Endothelial cell of umbilical vein (primary cell): ENCODE measurements around the gene MYH14. TPM values are rescaled to one million over a fixed set of nuclear protein-coding genes. Genes with fewer than 3 reads are reported as not detected.

ENCODE experiments used
- BruUV-seq: library from RNA; stranded (reverse); fragments of 400-500 nt; replicated peaks from 2 replicates; lab custom pipeline; 2021; lab: Mats Ljungman, UMichigan
- CTCF ChIA-PET: fragments of 300-600, 350-600 bp; sonication (Branson Sonifier 250); formaldehyde crosslinking; loops from one replicate; lab custom pipeline; 2021; ENCODE audit warnings: antibody characterized with exemption, inconsistent platforms; lab: Charles Lee
- POLR2A ChIA-PET: fragments of 300-600, 350-600 bp; sonication (Branson Sonifier 250); formaldehyde crosslinking; loops from one replicate; lab custom pipeline; 2021; ENCODE audit warnings: antibody characterized with exemption, inconsistent platforms; lab: Charles Lee
- DNase-seq: peaks from one replicate; pipeline ENCODE4 v3.0.0-alpha.2; 2011; ENCODE audit warnings: low read depth, low spot score
- FAIRE-seq: peaks from 2 replicates; lab custom pipeline; 2011; peaks lifted over from hg19 to GRCh38; lab: Jason Lieb, UNC
- H2AFZ ChIP-seq: 2 replicates; pipeline ENCODE4 v1.6.0; 2012; ENCODE audit warnings: low read depth, low read length, control low read depth, inconsistent platforms
- H3K27ac ChIP-seq: 2 replicates; pipeline ENCODE4 v1.5.1; 2011; ENCODE audit warnings: low read depth, mild to moderate bottlenecking, control low read depth, low read length, moderate library complexity; ENCODE audit not compliant: insufficient read depth
- H3K27me3 ChIP-seq, 2 experiments: 2 replicates each; pipeline versions ENCODE4 v1.6.0 to v1.6.1; 2011; ENCODE audit warnings: low read length in 2 of 2, mixed read lengths in 1 of 2; ENCODE audit not compliant: control insufficient read depth in 2 of 2, insufficient read depth in 2 of 2
- H3K36me3 ChIP-seq, 2 experiments: 2 replicates in 1 of 2; 3 replicates in 1 of 2; pipeline ENCODE4 v1.5.1; 2011; ENCODE audit warnings: low read length in 2 of 2, mild to moderate bottlenecking in 1 of 2, moderate library complexity in 1 of 2; ENCODE audit not compliant: control insufficient read depth in 2 of 2, insufficient read depth in 2 of 2; ENCODE audit errors: extremely low read depth in 1 of 2
- H3K4me1 ChIP-seq: 3 replicates; pipeline ENCODE4 v1.5.1; 2011; ENCODE audit warnings: mild to moderate bottlenecking, low read length; ENCODE audit not compliant: control insufficient read depth, insufficient read depth; ENCODE audit errors: extremely low read depth
- H3K4me2 ChIP-seq: 2 replicates; pipeline ENCODE4 v1.6.1; 2011; ENCODE audit warnings: low read length, control low read depth, mixed read lengths; ENCODE audit not compliant: insufficient read depth
- H3K4me3 ChIP-seq, 3 experiments: fragments of 200-600 bp in 1 of 3; sonication (generic), shearing (Covaris generic) in 1 of 3; replicated peaks in 1 of 3; 2 replicates each; pipeline ENCODE4 v1.5.1; 2011 to 2016; ENCODE audit warnings: control low read depth in 3 of 3, low read length in 3 of 3, mild to moderate bottlenecking in 2 of 3, inconsistent platforms in 1 of 3, low read depth in 1 of 3, moderate library complexity in 1 of 3; ENCODE audit not compliant: insufficient read depth in 1 of 3
- H3K79me2 ChIP-seq: 2 replicates; pipeline ENCODE4 v1.6.0; 2012; ENCODE audit warnings: low read length, inconsistent platforms; ENCODE audit not compliant: control insufficient read depth, insufficient read depth
- H3K9ac ChIP-seq: replicated peaks from 2 replicates; pipeline ENCODE3; 2011; ENCODE audit warnings: low read length, control low read depth; ENCODE audit not compliant: insufficient read depth; ENCODE audit errors: extremely low read depth
- H3K9me1 ChIP-seq: replicated peaks from 3 replicates; pipeline ENCODE4 v1.6.0; 2011; ENCODE audit warnings: mild to moderate bottlenecking, low read length; ENCODE audit not compliant: control insufficient read depth, insufficient read depth; ENCODE audit errors: extremely low read depth
- H3K9me3 ChIP-seq: replicated peaks from 2 replicates; pipeline ENCODE4 v1.5.1; 2012; ENCODE audit warnings: low read length, inconsistent platforms; ENCODE audit not compliant: control insufficient read depth, insufficient read depth
- H4K20me1 ChIP-seq: replicated peaks from 2 replicates; pipeline ENCODE3; 2011; ENCODE audit warnings: mild to moderate bottlenecking, low read length; ENCODE audit not compliant: control insufficient read depth, insufficient read depth; ENCODE audit errors: extremely low read depth
- JUN ChIP-seq: IDR thresholded peaks from 2 replicates; pipeline ENCODE4 v1.6.1; 2011; ENCODE audit warnings: borderline replicate concordance, low read depth; ENCODE audit not compliant: insufficient read length, insufficient read depth
- MAX ChIP-seq: IDR thresholded peaks from 2 replicates; pipeline ENCODE4 v1.6.1; 2011; ENCODE audit not compliant: insufficient read depth, insufficient read length
- POLR2A ChIP-seq: IDR thresholded peaks from 2 replicates; pipeline ENCODE4 v1.6.1; 2012; ENCODE audit warnings: low read depth, mild to moderate bottlenecking, control low read depth, low read length
- POLR2AphosphoS5 ChIP-seq: IDR thresholded peaks from 2 replicates; pipeline ENCODE4 v1.6.1; 2012; ENCODE audit warnings: low read depth, mild to moderate bottlenecking, control low read depth, low read length, moderate library complexity; ENCODE audit not compliant: insufficient read depth
- dilution Hi-C: fragments of 300-500 bp; cut with MboI; formaldehyde crosslinking; loops from one replicate; pipeline ENCODE4 v1.15.0; 2019; ENCODE audit warnings: low sequenced_read_pairs; ENCODE audit not compliant: extremely low pct_ligation_motif_present
- intact Hi-C: fragments of 100-400 bp; cut with micrococcal nuclease; formaldehyde crosslinking; loops from one replicate; pipeline ENCODE4 v1.10.0; 2022
- polyA plus RNA-seq, 4 experiments: library from polyadenylated mRNA; depleted of rRNA in 3 of 4; stranded (reverse) in 3 of 4; unstranded in 1 of 4; fragments of >200 nt; gene quantifications; 2 replicates each; pipeline versions ENCODE4 v1.2.1 to v1.2.3, GENCODE V29; 2011 to 2012; ENCODE audit warnings: missing spikeins in 1 of 4
- total RNA-seq: library from RNA; stranded (reverse); gene quantifications from 2 replicates; pipeline ENCODE4 v1.2.3, GENCODE V29; 2021
- TF ChIP-seq, protein P1 (sequence below), 2 donors: IDR thresholded peaks; 1 replicate in 1 of 2; 2 replicates in 1 of 2; pipeline ENCODE4 v1.5.1; 2011; ENCODE audit warnings: low read length in 2 of 2, mild to moderate bottlenecking in 2 of 2, moderate library complexity in 2 of 2, control low read depth in 1 of 2, inconsistent platforms in 1 of 2, low read depth in 1 of 2; ENCODE audit not compliant: insufficient read depth in 1 of 2; ENCODE audit errors: extremely low read depth in 1 of 2

Gene MYH14
- total and polyA plus RNA-seq, 2 donors (not counting 3 experiments of a cell fraction or from before 2014, with no cell fraction given), result 0.13 TPM; not detected in 1

DNA sequence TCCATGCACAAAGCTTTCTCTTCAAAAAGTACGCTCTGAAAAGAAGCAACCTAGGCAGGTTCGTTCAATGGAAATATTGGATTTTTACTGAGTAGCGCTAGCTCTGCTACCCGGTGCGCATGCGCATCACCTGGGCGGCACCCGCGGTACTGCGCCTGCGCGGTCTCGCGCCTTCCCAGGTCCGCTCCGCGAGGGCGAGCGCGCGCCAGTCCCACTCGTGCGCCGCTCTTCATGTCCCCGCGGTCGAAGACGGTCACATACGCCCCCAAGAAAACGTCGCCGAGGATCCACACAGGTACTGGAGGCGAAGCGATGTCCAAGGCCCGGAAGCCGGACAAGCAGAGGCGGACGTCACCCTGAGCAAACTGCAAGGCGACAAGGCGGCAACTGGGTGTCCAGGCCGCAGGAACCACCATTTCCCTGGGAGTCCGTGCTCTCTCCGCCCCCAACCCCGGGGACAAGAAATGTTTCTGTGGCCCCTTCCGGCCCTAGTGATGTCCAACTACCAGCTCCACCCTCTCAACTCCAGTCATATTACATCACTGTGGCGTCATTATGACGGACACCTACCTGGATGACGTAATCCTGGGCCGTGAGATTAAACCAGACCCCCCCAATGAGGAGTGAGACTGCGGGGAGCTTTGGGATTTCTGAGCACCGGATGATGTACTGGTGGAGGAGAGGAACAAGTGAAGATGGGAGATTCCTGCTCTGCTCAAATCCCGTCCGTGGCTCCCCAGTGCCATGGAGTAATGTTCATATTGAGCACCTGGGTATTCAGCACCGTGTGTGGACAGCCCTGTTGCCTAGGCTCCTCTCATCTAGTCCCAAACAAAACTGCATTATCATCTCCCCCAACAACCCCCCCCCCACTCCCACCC is 130.6 kb downstream of the MYH14 start:
- BruUV-seq, result TSS peak; percentile 54
- Histone ChIP-seq H3K27ac (no peak overlapping the region), H3K4me2 (peak overlapping the region; percentile 83), H3K79me2 (no peaks in the 10 kb centered on the region), H3K27me3 (peaks cover 11 to 14% of the 10 kb centered on the region in 2 experiments), H3K9ac (no peak overlapping the region), H2AFZ (peak overlapping the region; percentile 99), H3K36me3 (no peaks in the 10 kb centered on the region), H3K9me3 (no peaks in the 10 kb centered on the region), H3K9me1 (no peaks in the 10 kb centered on the region), H3K4me3 (peak overlapping the region in 2 of 3 experiments; percentile 27 to 60), H3K4me1 (peaks cover 7% of the 10 kb centered on the region), H4K20me1 (no peaks in the 10 kb centered on the region)
- TF ChIP-seq JUN (no peak), POLR2A (peak; percentile 63), MAX (peak; percentile 82), POLR2AphosphoS5 (peak; percentile 68)
- TF ChIP-seq, protein P1, sequence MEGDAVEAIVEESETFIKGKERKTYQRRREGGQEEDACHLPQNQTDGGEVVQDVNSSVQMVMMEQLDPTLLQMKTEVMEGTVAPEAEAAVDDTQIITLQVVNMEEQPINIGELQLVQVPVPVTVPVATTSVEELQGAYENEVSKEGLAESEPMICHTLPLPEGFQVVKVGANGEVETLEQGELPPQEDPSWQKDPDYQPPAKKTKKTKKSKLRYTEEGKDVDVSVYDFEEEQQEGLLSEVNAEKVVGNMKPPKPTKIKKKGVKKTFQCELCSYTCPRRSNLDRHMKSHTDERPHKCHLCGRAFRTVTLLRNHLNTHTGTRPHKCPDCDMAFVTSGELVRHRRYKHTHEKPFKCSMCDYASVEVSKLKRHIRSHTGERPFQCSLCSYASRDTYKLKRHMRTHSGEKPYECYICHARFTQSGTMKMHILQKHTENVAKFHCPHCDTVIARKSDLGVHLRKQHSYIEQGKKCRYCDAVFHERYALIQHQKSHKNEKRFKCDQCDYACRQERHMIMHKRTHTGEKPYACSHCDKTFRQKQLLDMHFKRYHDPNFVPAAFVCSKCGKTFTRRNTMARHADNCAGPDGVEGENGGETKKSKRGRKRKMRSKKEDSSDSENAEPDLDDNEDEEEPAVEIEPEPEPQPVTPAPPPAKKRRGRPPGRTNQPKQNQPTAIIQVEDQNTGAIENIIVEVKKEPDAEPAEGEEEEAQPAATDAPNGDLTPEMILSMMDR (IDR thresholded peaks at IDR 0.05; ENCODE audit: extremely low read depth in 1 of 2, insufficient read depth in 1 of 2, low read depth in 1 of 2, low read length in 2 of 2), result no peak
- FAIRE-seq (peak; percentile 18), DNase-seq (no peak)
- ChIA-PET CTCF (interaction anchor here (1.0 to 1.7 kb wide), 3 partner anchors 23 to 82 kb away, joined by 3 to 8 read pairs (median 5); no protein-coding TSS in a partner anchor), POLR2A (no interaction called here)
- dilution Hi-C loops (no loop called here), intact Hi-C loops (loop anchor here (1.0 to 5.0 kb wide), 2 partner anchors 15 to 323 kb away; no protein-coding TSS in a partner anchor)
